Neural cell (in vitro differentiated cells): Measurements from ENCODE around the gene ECHDC3. TPM values are rescaled to one million over a fixed set of nuclear protein-coding genes. Genes with fewer than 3 reads are reported as not detected.

ENCODE experiments used
- H2AFZ ChIP-seq: fragments of 200-600, 300-800 bp; sonication (generic), shearing (Covaris generic); 2 replicates; pipeline ENCODE4 v1.6.0; 2014; ENCODE audit warnings: low read depth, mild to moderate bottlenecking, antibody characterized with exemption, low read length, moderate library complexity
- H3F3A ChIP-seq: fragments of 200-600 bp; shearing (Covaris generic); 2 replicates; pipeline ENCODE4 v1.6.1; 2016; ENCODE audit warnings: mild to moderate bottlenecking, moderate library complexity, mixed read lengths, antibody characterized with exemption, low read length; ENCODE audit not compliant: insufficient read depth, poor library complexity, severe bottlenecking
- H3K27ac ChIP-seq: fragments of 200-600, 300-800 bp; sonication (generic), shearing (Covaris generic); 2 replicates; pipeline ENCODE4 v1.5.1; 2014; ENCODE audit warnings: mild to moderate bottlenecking, low read length, moderate library complexity
- H3K27me3 ChIP-seq: fragments of 300-800, 200-600 bp; sonication (generic), shearing (Covaris generic); 2 replicates; pipeline ENCODE4 v1.6.0; 2014; ENCODE audit warnings: mild to moderate bottlenecking, low read depth, low read length, moderate library complexity; ENCODE audit not compliant: insufficient read depth
- H3K36me3 ChIP-seq: fragments of 300-800, 200-600 bp; sonication (generic), shearing (Covaris generic); 2 replicates; pipeline ENCODE4 v1.5.1; 2014; ENCODE audit warnings: mild to moderate bottlenecking, antibody characterized with exemption, low read length, moderate library complexity; ENCODE audit not compliant: insufficient read depth
- H3K4me2 ChIP-seq: fragments of 300-800, 200-600 bp; sonication (generic), shearing (Covaris generic); 2 replicates; pipeline ENCODE4 v1.6.0; 2014; ENCODE audit warnings: mild to moderate bottlenecking, low read length
- H3K4me3 ChIP-seq: fragments of 300-800, 200-600 bp; sonication (generic), shearing (Covaris generic); 2 replicates; pipeline ENCODE4 v1.5.1; 2014; ENCODE audit warnings: mild to moderate bottlenecking, low read length, moderate library complexity
- H3K79me2 ChIP-seq: fragments of 200-600 bp; shearing (Covaris generic); replicated peaks from 2 replicates; pipeline ENCODE4 v1.6.0; 2014; ENCODE audit warnings: mild to moderate bottlenecking, low read length, moderate library complexity; ENCODE audit not compliant: insufficient read depth
- H3K9ac ChIP-seq: fragments of 300-800, 200-600 bp; sonication (generic), shearing (Covaris generic); 2 replicates; pipeline ENCODE4 v1.6.1; 2016; ENCODE audit warnings: mild to moderate bottlenecking, low read length, mixed read lengths
- H3K9me2 ChIP-seq: fragments of 200-600 bp; shearing (Covaris generic); 2 replicates; pipeline ENCODE4 v1.6.1; 2016; ENCODE audit warnings: mild to moderate bottlenecking, low read length, mixed read lengths; ENCODE audit not compliant: insufficient read depth
- H3K9me3 ChIP-seq: fragments of 200-600, 300-800 bp; sonication (generic), shearing (Covaris generic); 2 replicates; pipeline ENCODE4 v1.6.1; 2016; ENCODE audit warnings: mild to moderate bottlenecking, mixed run types, low read length, moderate library complexity, mixed read lengths
- H4K20me1 ChIP-seq: fragments of 200-600 bp; shearing (Covaris generic); 2 replicates; pipeline ENCODE4 v1.6.1; 2016; ENCODE audit warnings: mild to moderate bottlenecking, mixed run types; ENCODE audit not compliant: insufficient read depth
- CTCF ChIP-seq: fragments of 450-650 bp; IDR thresholded peaks from 2 replicates; pipeline ENCODE4 v1.5.1; 2014; ENCODE audit warnings: antibody characterized with exemption, mild to moderate bottlenecking, moderate library complexity; ENCODE audit not compliant: poor library complexity, severe bottlenecking
- EP300 ChIP-seq: fragments of 450-650 bp; conservative IDR thresholded peaks from 2 replicates; pipeline ENCODE4 v1.6.1; 2014; ENCODE audit warnings: antibody characterized with exemption, mild to moderate bottlenecking, moderate library complexity; ENCODE audit not compliant: poor library complexity, severe bottlenecking
- EZH2 ChIP-seq: fragments of 200-600, 300-800 bp; shearing (Covaris generic), sonication (generic); IDR thresholded peaks from 2 replicates; pipeline ENCODE4 v1.6.1; 2014; ENCODE audit warnings: antibody characterized with exemption, low read length, borderline replicate concordance, mild to moderate bottlenecking; ENCODE audit not compliant: insufficient read depth, poor library complexity, severe bottlenecking
- MXI1 ChIP-seq: fragments of 450-650 bp; conservative IDR thresholded peaks from 2 replicates; pipeline ENCODE4 v1.6.1; 2014; ENCODE audit warnings: antibody characterized with exemption, mild to moderate bottlenecking; ENCODE audit not compliant: poor library complexity, severe bottlenecking
- POLR2AphosphoS5 ChIP-seq: IDR thresholded peaks from 2 replicates; pipeline ENCODE4 v1.6.1; 2012
- RAD21 ChIP-seq: fragments of 450-650 bp; conservative IDR thresholded peaks from 2 replicates; pipeline ENCODE4 v1.6.1; 2014; ENCODE audit warnings: antibody characterized with exemption, mild to moderate bottlenecking, moderate library complexity
- REST ChIP-seq: IDR thresholded peaks from 2 replicates; pipeline ENCODE4 v1.6.1; 2012; ENCODE audit warnings: borderline replicate concordance
- SMC3 ChIP-seq: fragments of 450-650 bp; conservative IDR thresholded peaks from 2 replicates; pipeline ENCODE4 v1.6.1; 2014; ENCODE audit warnings: antibody characterized with exemption, mild to moderate bottlenecking, moderate library complexity; ENCODE audit not compliant: poor library complexity
- TAF1 ChIP-seq: IDR thresholded peaks from 2 replicates; pipeline ENCODE4 v1.6.1; 2012; ENCODE audit warnings: low read depth
- polyA plus RNA-seq: library from polyadenylated mRNA; depleted of rRNA; stranded (reverse); fragments of >200 nt; gene quantifications from 2 replicates; pipeline ENCODE4 v1.2.3, GENCODE V29; 2014

ECHDC3 gene
- polyA plus RNA-seq, 1 donor from 2014 or later = not detected

- Histone ChIP-seq H3K79me2 (no peaks in the 10 kb centered on the region), H3K36me3 (no peaks in the 10 kb centered on the region), H3K4me2 (no peak overlapping the region), H3F3A (no peaks in the 10 kb centered on the region), H3K4me3 (no peak overlapping the region), H4K20me1 (no peaks in the 10 kb centered on the region), H3K9me2 (no peaks in the 10 kb centered on the region), H3K9me3 (no peaks in the 10 kb centered on the region), H3K27ac (no peak overlapping the region), H3K9ac (no peak overlapping the region), H2AFZ (no peak overlapping the region), H3K27me3 (no peaks in the 10 kb centered on the region)
- peak; percentile 67 for TF ChIP-seq CTCF
- TF ChIP-seq MXI1 = no peak
- TF ChIP-seq TAF1 = no peak
- TF ChIP-seq RAD21 = peak; percentile 73
- peak; percentile 73 for TF ChIP-seq SMC3
- no peak for TF ChIP-seq EZH2
- TF ChIP-seq EP300 = no peak
- no peak for TF ChIP-seq POLR2AphosphoS5
- no peak for TF ChIP-seq REST
Observed at GRCh38 chr10:11724938-11725776, 17.0 kb upstream of the ECHDC3 start.

GRCh38 chr10:11725912-11726311 is 16.3 kb upstream of the ECHDC3 start:
- Histone ChIP-seq H3F3A (no peaks in the 10 kb centered on the region), H3K79me2 (no peaks in the 10 kb centered on the region), H3K27ac (no peak overlapping the region), H3K4me2 (no peak overlapping the region), H3K4me3 (no peak overlapping the region), H3K9me2 (no peaks in the 10 kb centered on the region), H3K36me3 (no peaks in the 10 kb centered on the region), H4K20me1 (no peaks in the 10 kb centered on the region), H3K27me3 (no peaks in the 10 kb centered on the region), H2AFZ (no peak overlapping the region), H3K9ac (no peak overlapping the region), H3K9me3 (no peaks in the 10 kb centered on the region)
- no peak for TF ChIP-seq TAF1
- no peak for TF ChIP-seq SMC3
- no peak for TF ChIP-seq EP300
- TF ChIP-seq EZH2 = no peak
- TF ChIP-seq REST = no peak
- no peak for TF ChIP-seq CTCF
- TF ChIP-seq MXI1 = no peak
- no peak for TF ChIP-seq RAD21
- TF ChIP-seq POLR2AphosphoS5 = no peak
